ENCODE results near the gene SLC38A10.

DNA sequence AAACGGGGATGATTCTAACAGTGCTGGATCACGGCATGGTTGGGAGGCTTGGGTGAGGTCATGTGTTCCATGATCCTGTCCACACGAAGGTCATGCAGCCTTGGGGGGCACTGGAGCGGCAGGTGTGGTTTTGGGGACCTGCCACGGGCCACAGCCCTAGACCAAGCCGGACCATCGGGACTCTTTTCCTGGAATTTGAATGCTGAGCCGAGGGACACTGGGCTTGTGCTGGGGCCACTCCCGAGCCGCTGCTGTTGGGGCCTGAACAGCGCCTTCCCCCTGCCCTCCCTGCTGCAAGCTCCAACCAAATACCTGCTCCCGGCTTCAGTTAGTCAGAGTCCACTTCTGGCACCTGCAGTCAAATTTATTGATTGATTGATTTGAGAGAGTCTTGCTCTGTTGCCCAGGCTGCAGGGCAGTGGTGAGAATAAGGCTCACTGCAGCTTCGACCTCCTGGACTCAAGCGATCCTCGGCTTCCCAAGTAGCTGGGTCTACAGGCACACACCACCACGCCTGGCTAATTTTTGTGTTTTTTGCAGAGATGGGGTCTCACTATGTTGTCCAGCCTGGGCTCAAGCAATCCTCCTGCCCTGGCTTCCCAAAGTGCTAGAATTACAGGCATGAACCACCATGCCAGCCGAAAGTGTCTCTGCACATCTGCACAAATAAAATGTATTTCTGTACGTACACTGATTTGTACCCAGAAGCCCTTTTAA lies 37.2 kb upstream of the SLC38A10 start:
- TF ChIP-seq CTCF (IDR thresholded peaks at IDR 0.05), result no peak
- TF ChIP-seq POLR2AphosphoS5 (IDR thresholded peaks at IDR 0.05), result no peak
- TF ChIP-seq POLR2A (IDR thresholded peaks at IDR 0.05), result no peak
